ENCODE data around the gene TMEM222. TPM values are rescaled to one million over a fixed set of nuclear protein-coding genes. Genes with fewer than 3 reads are reported as not detected.

The TMEM222 gene
- total and polyA plus RNA-seq, 2 of the 4 experiments (the other 2 are of a cell fraction), result 19.9 to 54.1 TPM

GRCh38 chr1:27356277-27356618, 34.3 kb downstream of the TMEM222 start:
- H3K14ac ChIP-seq (replicated peaks; ENCODE audit: low read depth, low read length), result no peak overlapping the region
- no peak overlapping the region for H3K4me2 ChIP-seq (ENCODE audit: low read depth, low read length)
- no peaks in the 10 kb centered on the region for H4K20me1 ChIP-seq (ENCODE audit: insufficient read depth, low read length)
- no peak overlapping the region for H4K91ac ChIP-seq (ENCODE audit: insufficient read depth, low read depth, low read length)
- no peak overlapping the region for H3K4ac ChIP-seq (ENCODE audit: low read depth, low read length)
- H4K5ac ChIP-seq (ENCODE audit: low read depth, low read length), result no peak overlapping the region
- H2AK9ac ChIP-seq (replicated peaks; ENCODE audit: low read depth, low read length, poor library complexity), result no peak overlapping the region
- H4K8ac ChIP-seq (ENCODE audit: low read depth in 2 of 2, low read length in 2 of 2), result no peak overlapping the region
- no peak overlapping the region for H2BK20ac ChIP-seq (ENCODE audit: low read depth, low read length)
- no peak overlapping the region for H2BK120ac ChIP-seq (ENCODE audit: low read depth, low read length)
- H3K27ac ChIP-seq (ENCODE audit: insufficient read depth, low read length), result no peak overlapping the region
- H3K18ac ChIP-seq (ENCODE audit: low read depth, low read length), result no peak overlapping the region
- ChIA-PET CTCF (no interaction called here), POLR2A (ENCODE audit: unreplicated experiment) (no interaction called here)
- peaks cover 32% of the 10 kb centered on the region for H3K36me3 ChIP-seq (ENCODE audit: control insufficient read depth, insufficient read depth, low read length)
- H3K4me1 ChIP-seq (ENCODE audit: control insufficient read depth, insufficient read depth, low read length), result no peaks in the 10 kb centered on the region
- H2AK5ac ChIP-seq (ENCODE audit: low read depth, low read length), result no peak overlapping the region
- ATAC-seq (ENCODE audit: low read depth) (no peak), DNase-seq (no peak)
- H3K4me3 ChIP-seq (ENCODE audit: insufficient read depth, low read depth, low read length), result no peak overlapping the region
- no peaks in the 10 kb centered on the region for H3K27me3 ChIP-seq (ENCODE audit: control insufficient read depth, insufficient read depth, low read length)
- WGBS, 2 experiments (ENCODE audit: extremely low coverage in 2 of 2, insufficient read length in 1 of 2), result 100% methylated on average over 6 of the region's 13 CpGs; no CpG with 5 or more reads in 1 of the 2 experiments
- H3K56ac ChIP-seq (ENCODE audit: extremely low read depth, insufficient read depth, low read length), result no peak overlapping the region
- dilution Hi-C loops (cut with HindIII; ENCODE audit: low sequenced_read_pairs, unreplicated experiment) (no loop called here), intact Hi-C loops (cut with micrococcal nuclease) (no loop called here), in situ Hi-C loops (cut with MboI; ENCODE audit: low sequenced_read_pairs) (no loop called here)
- BruUV-seq (replicated peaks), result no TSS peak
- H3K9me3 ChIP-seq (ENCODE audit: control insufficient read depth, insufficient read depth, low read length), result no peaks in the 10 kb centered on the region
- H2BK5ac ChIP-seq (ENCODE audit: low read depth, low read length, poor library complexity, severe bottlenecking), result no peak overlapping the region
- no peaks in the 10 kb centered on the region for H3K79me1 ChIP-seq (ENCODE audit: low read depth in 1 of 2, low read length in 2 of 2)
- no peak overlapping the region for H3K9ac ChIP-seq (ENCODE audit: low read depth, low read length)
- no peak overlapping the region for H3K23ac ChIP-seq (ENCODE audit: low read depth, low read length)
- TF ChIP-seq, protein P1, sequence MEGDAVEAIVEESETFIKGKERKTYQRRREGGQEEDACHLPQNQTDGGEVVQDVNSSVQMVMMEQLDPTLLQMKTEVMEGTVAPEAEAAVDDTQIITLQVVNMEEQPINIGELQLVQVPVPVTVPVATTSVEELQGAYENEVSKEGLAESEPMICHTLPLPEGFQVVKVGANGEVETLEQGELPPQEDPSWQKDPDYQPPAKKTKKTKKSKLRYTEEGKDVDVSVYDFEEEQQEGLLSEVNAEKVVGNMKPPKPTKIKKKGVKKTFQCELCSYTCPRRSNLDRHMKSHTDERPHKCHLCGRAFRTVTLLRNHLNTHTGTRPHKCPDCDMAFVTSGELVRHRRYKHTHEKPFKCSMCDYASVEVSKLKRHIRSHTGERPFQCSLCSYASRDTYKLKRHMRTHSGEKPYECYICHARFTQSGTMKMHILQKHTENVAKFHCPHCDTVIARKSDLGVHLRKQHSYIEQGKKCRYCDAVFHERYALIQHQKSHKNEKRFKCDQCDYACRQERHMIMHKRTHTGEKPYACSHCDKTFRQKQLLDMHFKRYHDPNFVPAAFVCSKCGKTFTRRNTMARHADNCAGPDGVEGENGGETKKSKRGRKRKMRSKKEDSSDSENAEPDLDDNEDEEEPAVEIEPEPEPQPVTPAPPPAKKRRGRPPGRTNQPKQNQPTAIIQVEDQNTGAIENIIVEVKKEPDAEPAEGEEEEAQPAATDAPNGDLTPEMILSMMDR (conservative IDR thresholded peaks at IDR 0.05; ENCODE audit: low read depth, low read length), result no peak
- TF ChIP-seq CHD1 (IDR thresholded peaks at IDR 0.05; ENCODE audit: low read depth, low read length), result no peak
- no peak for TF ChIP-seq CEBPB (IDR thresholded peaks at IDR 0.05; ENCODE audit: low read depth, low read length)
- TF ChIP-seq POLR2A (IDR thresholded peaks at IDR 0.05; ENCODE audit: low read depth, low read length), result no peak
- no peak for TF ChIP-seq USF2 (IDR thresholded peaks at IDR 0.05; ENCODE audit: low read depth, low read length)
- TF ChIP-seq FOS (IDR thresholded peaks at IDR 0.05; ENCODE audit: low read depth, low read length), result no peak
- no peak for TF ChIP-seq NFE2L2 (IDR thresholded peaks at IDR 0.05; ENCODE audit: low read depth, low read length)
- no peak for TF ChIP-seq BHLHE40 (IDR thresholded peaks at IDR 0.05; ENCODE audit: low read depth, low read length)
- TF ChIP-seq RFX5 (IDR thresholded peaks at IDR 0.05; ENCODE audit: low read depth, low read length), result no peak
- TF ChIP-seq ELK1 (IDR thresholded peaks at IDR 0.05; ENCODE audit: borderline replicate concordance, low read depth, low read length), result no peak
- no peak for TF ChIP-seq MXI1 (IDR thresholded peaks at IDR 0.05; ENCODE audit: borderline replicate concordance, low read depth, low read length)
- no peak for TF ChIP-seq RAD21 (IDR thresholded peaks at IDR 0.05; ENCODE audit: low read length)
- no peak for TF ChIP-seq MAFK (IDR thresholded peaks at IDR 0.05; ENCODE audit: low read depth, low read length)
- no peak for TF ChIP-seq SMC3 (IDR thresholded peaks at IDR 0.05; ENCODE audit: low read depth, low read length)
- H2AFZ ChIP-seq (replicated peaks; ENCODE audit: low read length, poor library complexity), result no peak overlapping the region
- H2BK15ac ChIP-seq (ENCODE audit: low read depth, low read length), result no peak overlapping the region
- H3K9me1 ChIP-seq (ENCODE audit: insufficient read depth, low read length), result no peaks in the 10 kb centered on the region

Data from IMR-90 (cell line).